Measurements from ENCODE around the gene EHF.
"Not testable (repeated sequence)": the region's sequence is repeated elsewhere in the genome, so short reads cannot be mapped to it uniquely, and the experiment has no call there.

Gene EHF

GRCh38 chr11:34620820-34621792 is at the start of gene EHF:
EHF (plus strand) TSS chr11:34621093; CDS start chr11:34642631, 21,538 bp downstream.
- DNase-seq (ENCODE audit: low read depth in 3 of 3) = no peak

GRCh38 chr11:34573537-34573936 is 47.4 kb upstream of the EHF start:
- DNase-seq (ENCODE audit: low read depth in 3 of 3) = no peak

GRCh38 chr11:34575261-34575660 is 45.6 kb upstream of the EHF start:
- DNase-seq (ENCODE audit: low read depth in 3 of 3) = no peak

GRCh38 chr11:34575671-34576070 is 45.2 kb upstream of the EHF start:
- no peak for DNase-seq (ENCODE audit: low read depth in 3 of 3)

- no peak for DNase-seq (ENCODE audit: low read depth in 3 of 3)
Measured at GRCh38 chr11:34576331-34576730, 44.6 kb upstream of the EHF start.

- DNase-seq (ENCODE audit: low read depth in 3 of 3) = no peak
Measured at GRCh38 chr11:34583818-34584217, 37.1 kb upstream of the EHF start.

DNA sequence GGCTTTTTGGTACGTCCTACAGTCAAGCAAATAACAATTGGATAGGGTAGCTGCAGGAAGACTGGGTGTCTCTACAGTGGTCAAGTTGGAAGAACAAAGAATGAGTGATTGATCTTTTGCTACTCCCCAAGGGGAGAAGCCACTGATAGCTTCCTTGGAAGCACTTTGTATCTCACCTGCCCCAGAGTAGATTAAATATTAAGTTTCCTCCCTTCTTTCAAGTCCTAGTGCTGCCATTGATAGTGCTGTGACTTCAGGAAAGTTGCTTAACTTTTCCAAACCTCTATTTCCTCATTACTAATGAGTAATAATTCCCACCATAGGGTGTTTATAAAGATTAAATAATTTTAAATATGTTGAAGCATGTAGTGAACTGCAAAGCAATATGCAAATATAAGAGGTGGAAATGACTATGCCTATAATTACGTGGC is 35.6 kb upstream of the EHF start:
- no peak for DNase-seq (ENCODE audit: low read depth in 3 of 3)

DNA sequence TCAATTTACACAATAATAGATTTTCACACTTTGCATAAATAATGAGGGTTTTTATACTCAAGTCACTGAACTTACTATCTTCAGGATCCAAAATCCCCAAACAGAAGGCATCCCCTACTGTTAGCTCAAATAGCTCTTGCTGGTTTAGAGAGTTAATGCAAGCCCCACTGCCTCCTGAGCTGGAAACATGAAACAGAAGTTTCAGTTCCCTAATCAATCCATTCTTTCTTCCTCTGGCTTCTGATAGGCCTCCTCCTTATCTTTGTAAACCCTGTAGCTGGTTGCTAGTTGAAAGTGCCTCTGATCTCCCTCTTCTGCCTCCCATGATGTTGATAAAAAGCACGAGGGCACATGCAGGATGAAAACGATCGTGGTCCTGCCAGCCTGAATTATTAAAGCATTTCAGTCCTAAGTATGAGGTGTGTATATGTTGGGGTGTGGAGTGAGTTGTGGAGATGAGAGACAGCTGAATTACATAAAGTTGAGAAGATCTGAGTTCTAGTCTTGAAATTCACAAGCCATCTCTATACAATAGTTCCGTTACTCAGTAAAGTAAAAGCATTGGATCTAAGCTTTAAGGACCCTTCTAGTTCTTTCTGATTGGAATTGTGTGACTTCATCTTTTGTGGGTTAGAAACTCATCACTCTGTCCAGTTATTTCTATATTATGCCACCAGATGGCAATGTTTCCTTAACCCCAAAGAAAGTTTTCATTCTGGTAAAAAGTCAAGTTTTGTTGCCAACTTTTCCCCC is 35.0 kb upstream of the EHF start:
- DNase-seq (ENCODE audit: low read depth in 3 of 3) = no peak

DNA sequence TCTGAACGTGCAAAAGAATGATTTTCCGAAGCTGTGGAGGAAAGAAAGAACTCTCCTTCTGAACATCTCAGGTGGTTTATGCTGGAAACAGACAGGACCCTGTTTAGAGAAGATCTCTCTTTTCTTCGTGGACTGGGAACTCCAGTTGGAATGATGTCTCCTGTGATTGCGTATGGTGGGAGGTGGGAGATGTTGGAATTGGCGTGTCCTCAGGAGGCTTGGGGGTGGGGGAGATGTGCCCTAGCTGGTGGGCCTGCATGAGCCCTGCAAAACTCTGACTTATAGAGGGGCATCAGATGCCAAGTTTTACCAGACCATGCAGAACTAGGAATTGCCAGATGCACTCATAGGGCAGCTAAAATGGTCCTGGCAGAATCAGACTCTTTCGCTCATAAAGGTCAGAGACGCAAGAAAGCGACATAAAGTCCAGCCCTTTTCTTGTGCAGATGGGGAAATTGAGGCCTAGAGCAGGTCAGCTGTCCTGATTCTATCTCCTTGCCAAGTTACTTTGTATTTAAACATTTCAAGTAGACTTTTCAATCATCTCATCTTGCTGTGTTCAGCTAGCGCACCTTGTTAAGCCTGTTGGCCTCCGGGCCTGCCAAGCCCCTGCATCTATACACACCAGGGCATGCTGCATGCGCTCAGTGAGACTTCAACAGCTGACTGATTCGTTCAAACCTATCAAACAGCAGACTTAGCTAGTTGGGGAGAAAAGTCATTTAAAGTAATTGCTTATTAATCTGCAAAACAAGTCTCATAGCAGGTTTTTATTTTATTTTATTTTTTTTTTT is 34.2 kb upstream of the EHF start:
- no peak for DNase-seq (ENCODE audit: low read depth in 3 of 3)

DNA sequence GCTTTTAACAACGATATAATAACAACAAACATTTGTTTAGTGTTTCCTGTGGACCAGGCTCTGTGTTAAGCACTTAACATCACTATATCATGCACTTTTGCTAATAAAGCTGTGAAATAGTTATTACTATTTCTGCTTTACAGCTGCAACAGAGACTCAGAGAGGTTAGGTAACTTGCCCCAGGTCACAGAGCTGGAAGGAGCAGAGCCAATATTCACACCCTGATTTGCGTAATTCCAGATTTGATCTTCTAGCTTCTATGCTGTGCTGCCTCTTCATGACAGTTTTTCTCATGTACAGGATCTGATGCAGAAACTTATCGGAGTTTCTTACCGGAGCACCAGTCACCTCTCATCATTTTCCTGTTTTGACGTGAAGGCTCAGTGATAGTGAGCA is 33.6 kb upstream of the EHF start:
- no peak for DNase-seq (ENCODE audit: low read depth in 3 of 3)

DNA sequence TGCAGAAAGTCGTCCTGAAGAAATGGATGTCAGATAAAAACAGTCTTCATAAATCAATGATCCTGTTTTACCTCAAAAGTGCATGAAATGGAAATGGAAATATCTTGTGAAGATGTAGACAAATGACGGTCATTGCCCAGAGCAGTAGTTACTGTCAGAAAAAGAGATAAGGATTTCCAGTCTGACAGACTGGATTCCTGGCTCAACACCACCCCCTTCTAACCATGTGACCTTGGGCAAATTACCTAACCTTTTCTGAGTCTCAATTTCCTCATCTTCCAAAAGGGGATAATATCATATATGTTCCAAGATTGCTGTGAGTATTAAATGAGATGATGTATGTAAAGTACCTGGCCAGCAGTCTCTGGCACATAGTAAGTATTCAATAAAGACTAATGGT is 32.9 kb upstream of the EHF start:
- no peak for DNase-seq (ENCODE audit: low read depth in 3 of 3)

DNA sequence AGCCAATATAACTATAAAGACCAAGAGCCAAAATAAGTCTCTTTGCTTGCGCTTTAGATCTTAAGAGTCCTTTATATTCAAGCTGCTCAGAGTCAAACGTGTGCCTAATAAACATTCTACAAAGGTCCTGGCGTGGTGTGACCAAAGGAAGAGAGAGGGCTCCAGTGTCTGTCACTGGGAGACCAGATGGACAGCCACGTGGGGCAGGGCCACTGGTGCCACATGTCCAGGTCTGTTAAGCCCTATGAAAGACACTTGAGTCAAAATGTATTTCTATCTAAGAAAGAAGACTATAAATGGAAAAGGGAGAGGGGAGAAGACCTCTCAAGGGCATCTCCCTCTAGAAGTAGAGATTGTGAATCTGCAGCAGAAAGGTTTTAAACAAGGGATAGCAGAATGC is 32.2 kb upstream of the EHF start:
- no peak for DNase-seq (ENCODE audit: low read depth in 3 of 3)

- not testable (repeated sequence) for DNase-seq (ENCODE audit: low read depth in 3 of 3)
Measured at GRCh38 chr11:34589177-34589576, 31.7 kb upstream of the EHF start.

- no peak for DNase-seq (ENCODE audit: low read depth in 3 of 3)
Measured at GRCh38 chr11:34593085-34593484, 27.8 kb upstream of the EHF start.

- DNase-seq (ENCODE audit: low read depth in 3 of 3) = no peak
Measured at GRCh38 chr11:34594603-34595002, 26.3 kb upstream of the EHF start.

DNA sequence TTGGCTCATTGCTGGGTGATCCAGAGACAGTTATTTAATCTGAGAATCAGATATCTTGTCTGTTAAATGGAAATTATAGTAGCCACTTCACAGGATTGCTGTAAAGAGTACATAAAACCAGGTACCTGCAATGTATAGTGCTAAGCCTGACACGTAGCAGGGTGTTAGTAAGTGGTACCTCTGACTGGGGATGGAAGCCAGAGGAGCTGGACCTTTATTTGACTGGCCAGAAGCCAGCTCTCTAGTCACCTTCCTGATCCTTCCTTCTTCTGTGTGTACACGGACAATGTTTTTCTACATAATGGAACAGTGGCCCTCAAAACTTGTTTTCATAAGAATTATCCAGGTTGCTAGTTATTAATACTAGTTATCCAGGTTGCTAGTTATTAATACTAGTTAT is 25.5 kb upstream of the EHF start:
- DNase-seq (ENCODE audit: low read depth in 3 of 3) = no peak

GRCh38 chr11:34595960-34596644 is 24.8 kb upstream of the EHF start:
- no peak for DNase-seq (ENCODE audit: low read depth in 3 of 3)

DNA sequence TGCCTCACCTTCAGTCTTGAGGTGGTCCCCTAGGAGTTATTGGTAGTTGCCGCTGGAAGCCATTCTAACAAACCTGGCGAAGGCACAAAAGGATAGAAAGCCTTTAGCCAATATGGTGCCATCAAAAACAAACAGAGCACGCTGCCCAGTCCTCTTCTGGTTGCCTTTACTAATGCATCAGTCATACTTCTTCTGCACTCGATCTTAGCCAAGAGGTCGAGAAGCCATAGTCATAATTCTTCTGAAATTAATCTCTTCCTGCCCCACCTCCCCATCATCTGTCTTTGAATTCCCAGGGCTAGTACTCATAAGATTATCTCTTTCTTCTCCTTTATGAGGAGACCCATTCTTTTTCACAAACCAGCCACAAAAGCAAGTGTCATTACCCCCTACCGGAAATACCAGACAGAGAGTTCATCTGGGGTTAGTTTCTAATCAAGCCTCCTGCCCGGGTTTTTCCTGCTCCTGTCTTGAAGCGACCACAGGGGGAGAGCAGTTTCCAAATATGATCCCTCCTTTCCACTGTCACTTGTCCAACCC is 21.4 kb upstream of the EHF start:
- DNase-seq (ENCODE audit: low read depth in 3 of 3) = no peak

GRCh38 chr11:34600339-34601084 is 20.4 kb upstream of the EHF start:
- DNase-seq (ENCODE audit: low read depth in 3 of 3) = no peak

GRCh38 chr11:34601085-34601444 is 19.8 kb upstream of the EHF start:
- no peak for DNase-seq (ENCODE audit: low read depth in 3 of 3)

DNA sequence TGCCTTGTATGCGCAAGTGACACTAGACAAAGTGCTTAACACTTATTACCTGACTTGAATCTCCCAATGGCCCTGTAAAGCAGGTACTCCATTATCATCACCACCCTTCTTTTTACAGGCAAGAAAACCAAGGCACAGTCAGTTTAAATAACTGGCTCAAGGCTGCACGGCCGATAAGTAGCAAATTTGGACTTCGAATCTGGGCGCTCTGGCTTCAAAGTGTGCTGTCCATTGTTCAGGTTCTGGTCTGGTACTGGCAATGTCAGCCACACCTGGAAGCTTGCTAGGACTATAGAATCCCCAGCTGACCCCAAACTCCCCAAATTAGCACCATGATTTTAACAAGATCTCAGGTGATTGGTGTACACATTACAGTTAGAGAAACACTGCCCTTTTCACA is 19.3 kb upstream of the EHF start:
- DNase-seq (ENCODE audit: low read depth in 3 of 3) = no peak

Measured in stimulated activated CD4-positive, alpha-beta T cell treated with anti-CD3 and anti-CD28 coated beads, TNF-alpha, amount 100 ng/mL, for 4 hours (primary cell).